OCI-M2 (cell line): ENCODE data around the gene PRPSAP1.
"Not testable (repeated sequence)": the region's sequence is repeated elsewhere in the genome, so short reads cannot be mapped to it uniquely, and the experiment has no call there.

Source experiments
- DNase-seq: peaks from one replicate; lab custom pipeline; 2025; ENCODE audit not compliant: unreplicated experiment; lab: John Stamatoyannopoulos, UW

Gene PRPSAP1

GRCh38 chr17:76360461-76360860 is 6.7 kb upstream of the PRPSAP1 start:
- no peak for DNase-seq

- DNase-seq, result not testable (repeated sequence)
Observed at GRCh38 chr17:76359776-76360175, 6.1 kb upstream of the PRPSAP1 start.

- DNase-seq, result no peak
Observed at GRCh38 chr17:76359375-76359774, 5.7 kb upstream of the PRPSAP1 start.

GRCh38 chr17:76357597-76358158 is 4.0 kb upstream of the PRPSAP1 start:
- no peak for DNase-seq

- DNase-seq, result no peak
Observed at GRCh38 chr17:76356803-76357456, 3.2 kb upstream of the PRPSAP1 start.

GRCh38 chr17:76354747-76355310 is 1.1 kb upstream of the PRPSAP1 start:
- DNase-seq, result peak; percentile 61

- no peak for DNase-seq
Observed at GRCh38 chr17:76354317-76354729, 607 bp upstream of the PRPSAP1 start.

GRCh38 chr17:76353004-76353598 is 615 bp downstream of the PRPSAP1 start:
- no peak for DNase-seq

GRCh38 chr17:76351526-76352071 is 2.1 kb downstream of the PRPSAP1 start:
- DNase-seq, result no peak

GRCh38 chr17:76350463-76350862 is 3.3 kb downstream of the PRPSAP1 start:
- no peak for DNase-seq

GRCh38 chr17:76346936-76347335 is 6.8 kb downstream of the PRPSAP1 start:
- DNase-seq, result not testable (repeated sequence)

- no peak for DNase-seq
Observed at GRCh38 chr17:76345377-76345974, 8.2 kb downstream of the PRPSAP1 start.

GRCh38 chr17:76343106-76343505 is 10.6 kb downstream of the PRPSAP1 start:
- no peak for DNase-seq

- DNase-seq, result no peak
Observed at GRCh38 chr17:76341301-76341700, 12.4 kb downstream of the PRPSAP1 start.

- no peak for DNase-seq
Observed at GRCh38 chr17:76337413-76337777, 16.3 kb downstream of the PRPSAP1 start.

- DNase-seq, result no peak
Observed at GRCh38 chr17:76336756-76337412, 16.8 kb downstream of the PRPSAP1 start.

GRCh38 chr17:76335716-76336381 is 17.9 kb downstream of the PRPSAP1 start:
- no peak for DNase-seq

- no peak for DNase-seq
Observed at GRCh38 chr17:76333673-76334505, 19.8 kb downstream of the PRPSAP1 start.

GRCh38 chr17:76331083-76331482 is 22.6 kb downstream of the PRPSAP1 start:
- DNase-seq, result no peak

GRCh38 chr17:76329664-76330063 is 24.1 kb downstream of the PRPSAP1 start:
- no peak for DNase-seq
